SK-N-DZ (cell line): ENCODE results near the gene RNU6-7. TPM values are rescaled to one million over a fixed set of nuclear protein-coding genes. Genes with fewer than 3 reads are reported as not detected.
A peak's percentile ranks its signal among the peaks of the same experiment; 100 is the strongest.

Experiments
- DNase-seq: peaks from one replicate; pipeline ENCODE4 v3.0.0-alpha.2; 2015; ENCODE audit warnings: low spot score
- polyA plus RNA-seq, 2 experiments: library from polyadenylated mRNA; depleted of rRNA; stranded (reverse); fragments of >200 nt; gene quantifications; 2 replicates each; pipeline ENCODE4 v1.2.3, GENCODE V29; 2014

The RNU6-7 gene
- polyA plus RNA-seq (2014; cell fraction: cytosol; rRNA removed), result not detected in 2 replicates
- polyA plus RNA-seq (2014; cell fraction: nucleus; rRNA removed), result not detected in 2 replicates

DNA sequence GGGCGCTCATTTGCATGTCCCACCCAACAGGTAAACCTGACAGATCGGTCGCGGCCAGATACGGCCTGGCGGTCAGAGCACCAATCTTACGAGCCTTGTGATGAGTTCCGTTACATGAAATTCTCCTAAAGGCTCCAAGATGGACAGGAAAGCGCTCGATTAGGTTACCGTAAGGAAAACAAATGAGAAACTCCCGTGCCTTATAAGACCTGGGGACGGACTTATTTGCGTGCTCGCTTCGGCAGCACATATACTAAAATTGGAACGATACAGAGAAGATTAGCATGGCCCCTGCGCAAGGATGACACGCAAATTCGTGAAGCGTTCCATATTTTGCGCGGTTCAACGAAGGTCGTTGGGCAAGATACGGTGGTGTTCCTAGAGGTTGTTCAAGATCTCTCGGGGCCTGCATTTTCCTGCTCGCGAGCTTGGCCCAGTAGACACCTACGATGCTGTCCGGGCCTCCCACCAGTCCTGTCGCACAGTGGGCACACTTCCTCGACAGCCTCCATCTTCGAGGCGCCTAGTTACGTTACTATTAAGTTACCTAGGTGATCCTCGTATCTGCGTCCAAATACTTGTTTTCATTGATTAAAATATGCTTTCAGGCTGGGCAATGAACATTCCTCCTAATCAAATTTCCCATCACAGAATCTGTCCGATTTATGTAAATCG is at the start of gene RNU6-7:
RNU6-7 (plus strand) TSS at position 230 of the 675 bp plus-strand sequence.
- DNase-seq, result peak; percentile 87

GRCh38 chr14:32166029-32166428 is 35.8 kb upstream of the RNU6-7 start:
- no peak for DNase-seq

DNA sequence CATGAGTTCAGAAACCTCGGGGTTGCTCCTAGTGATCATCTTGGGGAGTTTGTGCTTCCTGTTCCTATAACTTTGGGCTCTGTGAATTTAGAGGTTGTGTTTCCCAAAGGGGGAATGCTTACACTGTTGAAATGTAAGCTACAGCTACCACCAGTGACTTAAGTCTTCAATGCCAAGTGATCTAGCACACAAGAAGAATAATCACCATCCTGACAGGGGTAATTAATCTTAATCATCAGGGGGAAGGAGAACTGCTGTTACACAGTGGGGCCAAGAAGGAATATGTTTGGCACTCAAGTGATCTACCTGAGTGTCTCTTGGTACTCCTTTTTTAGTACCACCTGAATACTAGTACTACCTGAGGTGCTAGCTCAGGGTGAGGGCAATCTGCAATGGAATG is 34.9 kb upstream of the RNU6-7 start:
- DNase-seq, result no peak

DNA sequence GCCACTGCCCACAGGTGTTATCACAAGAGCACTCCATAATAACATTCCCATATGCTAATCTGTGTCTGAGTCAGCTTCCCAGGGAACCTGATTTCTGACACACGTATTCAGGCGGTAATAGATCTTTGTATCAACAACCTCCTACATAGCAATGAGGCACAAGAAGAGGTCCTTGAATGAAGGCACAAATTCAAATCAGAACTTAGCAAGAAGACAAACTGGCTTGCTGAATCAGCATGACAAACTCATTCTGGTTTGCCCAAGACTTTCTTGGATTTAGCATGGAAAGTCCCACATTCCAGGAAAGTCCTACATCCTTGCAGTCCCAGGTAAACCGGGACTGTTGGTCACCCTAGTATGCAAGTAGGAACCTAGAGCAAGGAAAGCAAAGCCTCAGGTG is 33.9 kb upstream of the RNU6-7 start:
- no peak for DNase-seq

GRCh38 chr14:32169191-32169590 is 32.7 kb upstream of the RNU6-7 start:
- DNase-seq, result no peak

GRCh38 chr14:32171469-32171868 is 30.4 kb upstream of the RNU6-7 start:
- DNase-seq, result no peak

DNA sequence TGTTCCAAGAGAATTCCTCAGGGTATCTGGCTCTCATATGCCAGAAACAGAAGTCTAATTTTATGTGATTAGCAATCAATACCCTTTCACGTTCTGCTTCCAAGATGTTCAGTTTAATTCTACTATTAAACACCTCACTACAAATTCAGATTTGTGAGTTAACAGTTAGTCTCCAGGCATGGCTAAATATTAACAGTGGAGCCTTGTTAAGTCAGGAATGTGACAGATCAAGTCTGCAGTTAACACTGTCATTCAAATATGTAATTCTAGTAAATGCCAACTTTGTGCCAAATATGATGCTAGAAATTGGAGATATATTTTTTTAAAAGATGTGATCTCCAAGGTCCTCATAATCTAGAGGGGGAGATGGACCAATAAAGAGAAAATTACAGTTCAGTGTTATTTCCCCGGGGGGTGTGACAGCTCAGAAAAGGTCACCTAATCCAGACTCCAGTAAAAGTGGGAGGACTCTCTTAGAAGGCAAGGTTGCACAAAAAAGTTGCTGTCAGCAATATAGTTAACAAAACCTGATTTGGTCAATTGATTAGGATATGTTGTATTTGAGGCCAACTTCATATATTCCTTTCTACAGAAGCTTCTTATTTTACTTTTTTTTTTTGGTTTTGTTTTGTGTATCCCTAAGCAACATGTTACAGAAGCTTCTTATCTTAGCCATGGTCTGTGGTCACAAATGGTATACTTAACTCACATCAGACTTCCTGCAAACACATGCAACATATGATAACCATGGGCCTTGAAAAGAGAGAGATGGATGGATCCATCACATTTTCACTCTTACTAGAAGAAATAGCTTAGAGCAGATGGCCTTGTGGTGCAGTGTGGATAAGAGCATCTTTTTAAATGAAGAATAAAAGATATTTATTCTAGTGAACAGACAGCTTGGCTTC is 18.4 kb upstream of the RNU6-7 start:
- no peak for DNase-seq

GRCh38 chr14:32185097-32185496 is 16.7 kb upstream of the RNU6-7 start:
- DNase-seq, result no peak

- no peak for DNase-seq
Measured at GRCh38 chr14:32186248-32186647, 15.6 kb upstream of the RNU6-7 start.

DNA sequence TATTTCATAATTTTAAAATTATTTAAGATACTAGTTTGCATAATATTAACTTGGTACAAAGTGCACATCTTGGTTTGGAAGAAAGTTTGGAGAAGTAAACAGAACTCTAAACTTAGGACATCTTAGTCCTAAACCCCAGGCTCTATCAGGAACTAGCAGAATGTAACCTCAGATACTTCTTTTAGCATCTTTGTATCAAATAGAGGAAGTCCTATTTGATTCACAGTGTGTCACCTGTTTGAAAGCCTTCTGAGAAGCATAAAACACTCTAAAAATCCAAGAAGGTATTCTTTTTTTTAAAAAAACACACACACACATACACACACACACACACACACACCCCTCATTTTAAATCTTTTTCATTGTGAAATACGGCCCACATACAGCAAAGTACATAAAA is 12.0 kb upstream of the RNU6-7 start:
- no peak for DNase-seq

- DNase-seq, result no peak
Measured at GRCh38 chr14:32190673-32191072, 11.2 kb upstream of the RNU6-7 start.

DNA sequence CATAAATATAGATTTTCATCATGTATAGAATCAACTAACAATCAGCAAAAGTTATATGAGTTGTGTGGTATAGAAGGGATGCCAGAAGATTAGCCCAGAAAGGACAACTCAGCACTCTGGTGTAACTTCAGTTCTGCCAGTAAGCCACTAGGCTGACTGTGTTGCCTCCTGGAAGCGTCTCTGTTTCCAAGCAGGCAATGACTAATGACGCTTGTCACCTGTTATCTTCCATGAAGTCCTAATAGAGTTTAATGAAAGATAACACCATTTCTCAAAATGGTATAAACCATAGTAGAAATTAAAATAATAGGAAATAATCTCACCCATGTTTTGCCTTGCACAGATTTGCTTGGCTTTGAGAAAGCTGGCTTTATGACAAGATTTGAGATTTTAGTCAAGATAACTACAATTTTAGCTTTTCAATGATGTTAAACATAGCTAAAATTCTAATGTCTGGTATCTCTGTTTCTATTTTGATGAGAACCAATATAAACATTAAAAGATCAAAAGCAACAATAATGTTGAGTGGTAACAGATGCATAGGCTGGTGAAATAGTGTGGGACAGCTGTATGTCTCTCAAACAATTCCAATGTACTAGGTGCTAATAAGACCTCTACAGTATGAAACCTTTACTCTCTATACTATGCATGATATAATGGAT is 9.0 kb upstream of the RNU6-7 start:
- DNase-seq, result no peak

DNA sequence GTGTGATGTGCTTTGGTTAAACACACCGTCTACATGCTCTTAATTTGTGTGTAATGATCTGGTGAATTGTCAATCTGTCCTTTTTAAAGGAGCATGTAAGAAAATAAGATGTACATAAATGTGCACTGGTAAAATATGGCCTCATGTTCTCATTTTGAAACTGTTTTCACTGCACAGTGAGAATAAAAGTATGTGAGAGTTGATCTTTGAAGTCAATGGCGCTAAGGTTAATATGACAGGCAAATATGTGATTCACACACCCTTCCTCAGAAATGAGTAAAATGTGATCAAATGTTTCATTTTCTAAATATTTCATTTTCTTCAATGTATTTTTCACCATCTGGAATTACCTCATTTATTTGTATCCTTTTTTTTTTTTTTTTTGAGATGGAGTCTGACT is 8.3 kb upstream of the RNU6-7 start:
- no peak for DNase-seq

DNA sequence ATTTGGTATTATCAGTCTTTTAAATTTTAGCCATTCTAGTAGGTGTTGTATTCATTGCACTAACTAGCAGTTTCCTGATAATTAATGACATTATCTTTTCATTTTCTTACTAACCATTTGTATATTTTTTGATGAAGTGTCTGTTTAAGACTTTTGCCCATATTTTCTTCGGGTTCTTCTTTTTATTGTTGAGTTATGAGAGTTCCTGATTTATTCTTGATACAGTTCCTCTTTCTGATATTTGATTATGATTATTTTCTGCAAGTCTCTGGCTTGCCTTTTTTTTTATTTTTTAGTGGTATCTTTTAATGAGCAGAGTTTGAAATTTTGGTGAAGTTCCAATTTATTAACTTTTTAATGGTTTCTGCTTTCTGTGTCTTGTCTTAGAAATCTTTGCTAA is 6.2 kb upstream of the RNU6-7 start:
- DNase-seq, result no peak

DNA sequence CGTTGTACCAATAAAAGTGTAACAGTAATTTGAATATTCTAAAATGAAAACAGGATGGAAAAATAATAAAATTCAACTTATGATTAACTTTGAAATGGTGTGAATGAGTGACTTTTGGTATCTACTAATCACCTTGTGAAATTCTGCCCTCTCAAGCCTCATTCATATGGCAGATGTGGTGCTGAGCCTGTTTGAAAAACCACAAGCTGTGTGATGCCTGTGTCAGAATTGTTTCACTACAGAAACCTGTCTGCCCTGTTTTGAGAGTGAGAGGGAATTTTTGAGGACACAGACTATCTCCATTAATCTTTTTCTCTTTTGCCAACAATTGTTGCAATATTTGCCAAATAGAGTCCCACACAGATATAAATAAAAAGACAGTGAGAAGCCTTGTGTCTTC is 3.9 kb upstream of the RNU6-7 start:
- no peak for DNase-seq

DNA sequence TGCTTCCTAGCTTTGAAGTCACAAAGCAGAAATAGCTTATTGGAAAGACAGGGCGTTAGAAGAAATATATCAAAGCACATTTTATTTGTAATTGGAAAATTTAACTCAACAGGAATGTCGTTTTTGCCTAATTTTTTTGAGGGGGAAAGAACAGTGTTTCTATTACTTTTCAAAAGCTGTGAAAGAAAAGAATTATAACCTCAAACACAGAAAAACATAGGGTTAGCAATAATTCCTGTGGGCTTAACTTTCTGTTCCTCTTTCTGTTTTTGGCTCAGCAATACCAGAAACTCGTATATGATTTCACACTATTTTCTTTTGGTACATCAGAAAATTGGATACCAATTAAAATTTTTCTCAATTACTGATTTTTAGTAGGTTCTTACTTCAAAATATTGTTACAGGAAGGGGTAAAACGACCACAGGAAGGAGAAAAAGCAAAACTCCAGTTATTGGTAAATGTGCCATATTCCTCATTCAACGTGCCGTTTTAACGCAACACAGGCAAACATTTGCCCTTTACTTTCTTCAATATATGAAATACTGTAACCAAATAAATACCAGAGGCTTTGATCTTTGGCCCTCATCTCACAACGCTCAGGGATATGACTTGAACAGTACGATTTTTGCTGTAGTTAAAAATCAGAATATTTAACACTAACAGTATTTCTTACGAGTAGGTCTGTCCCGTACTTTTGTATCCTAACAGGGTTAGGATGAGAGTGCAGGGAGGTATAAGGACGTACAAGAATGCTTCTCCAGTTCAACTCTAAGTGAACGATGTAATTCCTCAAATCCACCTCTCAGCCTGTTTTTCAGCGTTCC is 1.3 kb upstream of the RNU6-7 start:
- no peak for DNase-seq

DNA sequence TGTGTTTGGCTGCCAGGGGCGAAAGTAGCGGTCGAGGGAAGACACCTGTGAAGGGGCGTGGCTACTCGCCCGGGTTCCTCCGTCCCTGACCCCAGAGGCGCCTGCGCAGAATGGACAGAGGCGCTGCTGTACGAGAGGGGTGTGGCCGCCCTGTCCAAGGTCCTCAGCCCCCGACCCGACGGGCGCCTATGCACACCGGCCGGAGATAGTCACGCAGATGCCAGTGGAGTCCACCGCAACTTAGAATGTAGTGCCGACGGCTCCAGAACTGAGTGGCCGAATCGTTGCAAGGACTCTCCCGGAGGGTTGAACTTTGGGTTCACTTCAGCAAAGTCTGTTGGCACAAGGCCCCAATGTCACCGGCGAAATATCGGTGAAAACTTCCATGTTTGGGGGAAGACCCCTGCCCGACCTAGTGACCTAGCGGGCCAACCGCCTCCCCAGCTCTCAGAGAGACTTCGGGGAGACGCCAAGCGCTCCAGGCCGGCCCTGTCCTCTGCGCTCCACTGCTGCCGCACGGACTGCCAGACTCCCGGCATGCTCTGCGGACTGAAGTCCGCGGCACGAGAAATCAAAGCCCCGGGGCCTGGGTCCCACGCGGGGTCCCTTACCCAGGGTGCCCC is 541 bp upstream of the RNU6-7 start:
- peak; percentile 94 for DNase-seq

DNA sequence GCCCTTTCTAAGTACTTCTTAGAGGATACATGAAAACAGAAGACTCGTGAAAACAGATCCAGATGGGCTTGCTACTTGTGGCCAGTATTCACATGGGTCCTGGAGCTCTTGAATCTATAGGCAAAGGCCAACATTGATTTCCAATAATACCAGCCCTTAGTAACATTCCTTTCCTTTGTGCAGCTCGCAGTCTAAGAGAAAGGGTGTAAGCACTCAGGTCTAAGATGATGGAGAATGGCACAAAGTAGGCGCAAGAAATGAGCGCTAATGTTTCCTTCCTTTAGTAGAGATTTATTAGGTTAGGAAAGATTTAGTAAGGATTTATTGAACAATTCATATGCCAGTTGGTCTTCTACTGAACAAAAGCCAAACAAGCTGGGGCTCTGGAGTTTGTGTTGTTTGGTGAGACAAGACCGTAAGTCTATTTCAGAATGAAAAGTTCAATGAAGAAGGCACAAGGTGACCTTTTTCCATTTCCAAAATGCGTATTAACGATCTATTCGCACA is 699 bp downstream of the RNU6-7 start:
- peak; percentile 71 for DNase-seq

DNA sequence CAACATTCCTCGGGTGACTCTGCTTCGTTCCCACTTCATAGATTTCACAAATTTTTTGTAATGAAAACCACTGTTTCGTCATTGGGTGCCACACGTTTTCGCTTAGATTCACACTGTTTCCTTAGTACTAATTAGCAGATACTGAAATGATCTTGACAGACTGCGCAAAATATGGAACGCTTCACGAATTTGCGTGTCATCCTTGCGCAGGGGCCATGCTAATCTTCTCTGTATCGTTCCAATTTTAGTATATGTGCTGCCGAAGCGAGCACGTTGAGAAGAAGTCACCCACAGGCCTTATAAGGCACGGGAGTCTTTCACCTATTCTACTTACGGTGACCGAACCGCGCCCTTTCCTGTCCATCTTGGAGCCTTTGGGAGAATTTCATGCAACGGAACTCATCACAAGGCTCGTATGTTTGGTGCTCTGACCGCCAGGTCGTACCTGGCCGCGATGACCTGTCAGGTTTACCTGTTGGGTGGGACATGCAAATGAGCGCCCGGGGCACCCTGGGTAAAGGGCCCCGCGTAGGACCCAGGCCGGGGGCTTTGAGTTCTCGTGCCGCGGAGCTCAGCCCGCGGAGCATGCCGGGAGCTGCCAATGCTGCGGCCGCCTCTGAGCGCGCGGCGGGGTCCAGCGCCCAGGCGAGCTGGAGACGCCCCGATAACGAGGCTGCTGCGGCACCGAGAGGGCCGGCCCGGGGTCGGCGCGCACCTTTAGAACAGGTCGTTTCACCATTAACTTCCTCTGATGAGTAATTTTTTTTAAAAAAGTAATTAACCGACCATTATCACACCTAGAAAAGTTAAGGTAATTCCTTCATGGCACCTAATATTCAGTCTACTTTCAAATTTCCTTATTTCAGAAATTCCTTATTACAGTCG is 1.4 kb downstream of the RNU6-7 start, which contains the start of gene RNU6-8:
RNU6-8 (minus strand) TSS at position 272 of the 885 bp plus-strand sequence.
- peak; percentile 95 for DNase-seq
